ENCODE measurements around the gene SNRNP48. TPM values are rescaled to one million over a fixed set of nuclear protein-coding genes. Genes with fewer than 3 reads are reported as not detected.

SNRNP48 gene
- total and polyA plus RNA-seq, 2 of the 8 experiments (the other 6 are each of a cell fraction or from before 2014, with no cell fraction given) = 7.7 to 21.0 TPM

DNA sequence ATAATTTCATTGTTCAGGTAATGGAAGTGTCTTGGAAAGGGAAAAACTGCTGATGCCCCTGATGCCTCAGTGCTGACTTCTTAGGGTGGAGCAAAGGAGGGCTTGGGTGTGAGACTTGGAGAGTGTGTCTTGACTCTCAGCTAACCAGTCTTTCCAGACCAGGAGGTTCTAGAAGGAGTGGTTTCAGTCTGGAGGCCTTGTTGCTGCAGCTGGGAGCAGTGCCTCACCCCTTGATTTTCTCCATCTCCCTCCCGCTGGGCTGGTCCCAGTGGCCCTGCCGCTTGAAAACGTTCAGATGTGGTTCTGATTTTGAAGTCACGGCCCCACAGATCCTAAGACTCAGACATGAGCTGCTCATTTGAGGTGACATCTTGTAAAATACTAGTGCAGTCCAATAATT lies 43.1 kb upstream of the SNRNP48 start (continued):
- no peak for TF ChIP-seq RAD21 (IDR thresholded peaks at IDR 0.05 in 1 of 2, conservative IDR thresholded peaks at IDR 0.05 in 1 of 2; ENCODE audit: low read depth in 2 of 2, low read length in 2 of 2)
- no peak for TF ChIP-seq SUZ12 (IDR thresholded peaks at IDR 0.05; ENCODE audit: low read length)
- TF ChIP-seq RXRA (IDR thresholded peaks at IDR 0.05; ENCODE audit: insufficient read depth, low read depth, low read length) = no peak
- TF ChIP-seq, protein P1, sequence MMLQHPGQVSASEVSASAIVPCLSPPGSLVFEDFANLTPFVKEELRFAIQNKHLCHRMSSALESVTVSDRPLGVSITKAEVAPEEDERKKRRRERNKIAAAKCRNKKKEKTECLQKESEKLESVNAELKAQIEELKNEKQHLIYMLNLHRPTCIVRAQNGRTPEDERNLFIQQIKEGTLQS (IDR thresholded peaks at IDR 0.05; ENCODE audit: insufficient read depth, low read depth, low read length) = no peak

All from H1 (cell line).